SU-DHL-6 (cell line): ENCODE results near the gene BICC1.

Experiments
- EZH2phosphoT487 ChIP-seq: fragments of 200-600 bp; sonication (generic), shearing (Covaris generic); conservative IDR thresholded peaks from 2 replicates; pipeline ENCODE4 v1.6.1; 2018; ENCODE audit warnings: mild to moderate bottlenecking, antibody characterized with exemption, low read length, moderate library complexity, mixed read lengths
- TF ChIP-seq, protein P1 (sequence below): fragments of 200-600 bp; sonication (generic); IDR thresholded peaks from one replicate; pipeline ENCODE4 v1.5.1; 2017; ENCODE audit warnings: antibody characterized with exemption, mild to moderate bottlenecking, low read length, moderate library complexity; ENCODE audit not compliant: insufficient read depth, poor library complexity, severe bottlenecking

- TF ChIP-seq, protein P1, sequence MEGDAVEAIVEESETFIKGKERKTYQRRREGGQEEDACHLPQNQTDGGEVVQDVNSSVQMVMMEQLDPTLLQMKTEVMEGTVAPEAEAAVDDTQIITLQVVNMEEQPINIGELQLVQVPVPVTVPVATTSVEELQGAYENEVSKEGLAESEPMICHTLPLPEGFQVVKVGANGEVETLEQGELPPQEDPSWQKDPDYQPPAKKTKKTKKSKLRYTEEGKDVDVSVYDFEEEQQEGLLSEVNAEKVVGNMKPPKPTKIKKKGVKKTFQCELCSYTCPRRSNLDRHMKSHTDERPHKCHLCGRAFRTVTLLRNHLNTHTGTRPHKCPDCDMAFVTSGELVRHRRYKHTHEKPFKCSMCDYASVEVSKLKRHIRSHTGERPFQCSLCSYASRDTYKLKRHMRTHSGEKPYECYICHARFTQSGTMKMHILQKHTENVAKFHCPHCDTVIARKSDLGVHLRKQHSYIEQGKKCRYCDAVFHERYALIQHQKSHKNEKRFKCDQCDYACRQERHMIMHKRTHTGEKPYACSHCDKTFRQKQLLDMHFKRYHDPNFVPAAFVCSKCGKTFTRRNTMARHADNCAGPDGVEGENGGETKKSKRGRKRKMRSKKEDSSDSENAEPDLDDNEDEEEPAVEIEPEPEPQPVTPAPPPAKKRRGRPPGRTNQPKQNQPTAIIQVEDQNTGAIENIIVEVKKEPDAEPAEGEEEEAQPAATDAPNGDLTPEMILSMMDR = no peak
- TF ChIP-seq EZH2phosphoT487 = no peak
Observed at GRCh38 chr10:58767652-58768051, 255.0 kb downstream of the BICC1 start.
